Mucosa of stomach (tissue), 1 donor: ENCODE measurements around the gene FXYD1.

ENCODE experiments used
- H3K27me3 ChIP-seq: one replicate; pipeline ENCODE4 v1.7.0; 2013; ENCODE audit warnings: mild to moderate bottlenecking, low read length; ENCODE audit not compliant: control insufficient read depth, insufficient read depth
- H3K36me3 ChIP-seq: one replicate; pipeline ENCODE4 v1.7.0; 2013; ENCODE audit warnings: low read length; ENCODE audit not compliant: control insufficient read depth, insufficient read depth
- H3K4me1 ChIP-seq: one replicate; pipeline ENCODE4 v1.7.0; 2013; ENCODE audit warnings: mild to moderate bottlenecking, low read length; ENCODE audit not compliant: control insufficient read depth, insufficient read depth
- H3K4me3 ChIP-seq: one replicate; pipeline ENCODE4 v1.7.0; 2013; ENCODE audit warnings: low read length
- H3K9ac ChIP-seq: one replicate; pipeline ENCODE4 v1.7.0; 2013; ENCODE audit warnings: mild to moderate bottlenecking, low read length, moderate library complexity
- H3K9me3 ChIP-seq: one replicate; pipeline ENCODE4 v1.7.0; 2013; ENCODE audit warnings: mild to moderate bottlenecking, low read length, moderate library complexity; ENCODE audit not compliant: control insufficient read depth
- donor health status: Pancreatic carcinoma.

The FXYD1 gene

DNA sequence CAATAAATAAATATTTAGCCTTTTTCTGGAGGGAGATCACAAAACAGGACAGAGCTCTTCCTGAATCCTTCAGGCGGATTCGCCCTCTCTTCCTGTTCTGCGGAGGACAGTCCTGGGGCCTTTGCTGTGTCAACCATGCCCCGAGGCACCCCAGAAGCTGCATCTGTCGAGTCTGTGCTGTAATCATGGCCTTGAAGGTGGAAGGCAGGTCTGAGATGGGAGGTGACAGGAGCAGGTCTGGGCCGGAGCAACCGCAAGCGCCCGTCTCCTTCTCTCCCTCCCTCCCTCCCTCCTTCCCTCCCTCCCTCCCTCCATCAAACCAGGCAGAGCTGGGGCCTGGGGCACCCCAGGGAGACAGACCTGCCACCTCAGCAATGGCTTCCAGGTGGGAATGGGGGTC lies 27.6 kb upstream of the FXYD1 start:
- Histone ChIP-seq H3K36me3 (no peaks in the 10 kb centered on the region), H3K9ac (no peak overlapping the region), H3K9me3 (no peaks in the 10 kb centered on the region), H3K4me3 (no peak overlapping the region), H3K4me1 (peaks cover 55% of the 10 kb centered on the region), H3K27me3 (no peaks in the 10 kb centered on the region)

DNA sequence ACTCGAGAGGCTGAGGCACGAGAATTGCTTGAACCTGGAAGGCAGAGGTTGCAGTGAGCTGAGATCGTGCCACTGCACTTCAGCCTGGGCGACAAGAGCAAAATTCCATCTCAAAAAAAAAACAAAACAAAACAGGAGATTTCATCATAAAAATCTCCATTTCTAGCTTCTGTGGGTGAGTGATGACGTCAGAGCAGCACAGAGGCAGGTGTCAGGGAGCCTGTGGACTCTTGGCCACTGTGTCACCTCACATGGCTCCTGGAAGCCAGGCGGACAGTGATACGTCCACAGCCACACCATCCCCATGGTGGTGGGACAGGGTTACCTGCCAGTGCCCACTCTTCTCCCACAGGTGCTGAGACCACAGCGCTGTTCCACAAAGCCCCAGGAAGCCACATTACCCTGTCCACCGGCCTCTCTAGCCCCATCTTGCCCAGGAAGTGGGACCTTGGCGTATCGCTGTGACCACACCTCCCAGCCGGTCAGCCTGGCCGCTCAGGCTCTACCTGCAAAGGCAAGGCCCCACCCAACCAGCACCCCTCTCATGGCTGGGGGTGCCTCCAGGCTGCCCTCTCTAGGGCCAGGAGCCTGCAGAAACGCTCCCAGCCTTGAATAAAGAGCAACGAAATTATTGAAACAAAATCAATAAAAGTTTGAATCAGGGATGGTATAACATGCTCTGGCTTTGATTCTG lies 25.5 kb upstream of the FXYD1 start:
- Histone ChIP-seq H3K4me3 (no peak overlapping the region), H3K27me3 (no peaks in the 10 kb centered on the region), H3K4me1 (peaks cover 41% of the 10 kb centered on the region), H3K9ac (peak overlapping the region; percentile 41), H3K9me3 (no peaks in the 10 kb centered on the region), H3K36me3 (no peaks in the 10 kb centered on the region)

DNA sequence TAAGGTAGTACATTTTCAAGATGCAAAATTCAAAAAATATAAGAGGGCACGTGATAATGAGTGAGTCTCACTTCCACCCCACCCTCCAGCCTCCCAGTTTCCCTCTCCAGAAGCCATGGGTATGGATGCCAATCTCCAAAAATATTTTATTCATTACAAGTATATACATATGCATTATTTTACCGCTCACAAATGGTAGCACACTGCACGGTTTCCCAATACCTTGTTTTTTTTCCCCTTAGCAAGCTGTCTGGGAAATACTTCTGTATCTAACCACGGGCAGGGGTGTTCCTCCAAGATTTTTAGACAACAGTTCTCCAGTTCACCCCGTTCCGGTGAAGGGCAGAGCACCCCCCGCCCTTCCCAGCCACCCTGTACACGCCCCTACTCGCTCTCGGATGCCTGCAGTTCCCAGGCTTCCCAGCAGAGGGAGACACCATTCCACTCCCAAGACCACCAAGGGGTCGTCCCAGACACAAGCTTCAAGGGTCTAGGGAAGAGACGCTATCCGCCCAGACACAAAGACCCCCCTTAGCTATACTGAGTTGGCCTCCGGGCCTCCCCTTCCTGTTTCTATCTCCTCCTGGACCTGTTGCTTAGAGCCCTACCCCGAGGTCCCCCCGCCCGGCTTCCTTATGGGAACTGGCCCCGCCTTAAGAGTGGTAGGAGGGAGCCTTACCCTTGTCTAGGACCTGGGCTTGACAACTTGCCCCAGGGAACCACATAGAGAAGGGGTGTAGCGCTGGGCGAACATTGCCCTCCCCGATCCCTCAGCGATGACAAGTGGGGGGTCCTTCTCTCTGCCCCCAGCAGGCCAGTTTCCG lies 24.1 kb upstream of the FXYD1 start:
- no peaks in the 10 kb centered on the region for H3K27me3 ChIP-seq
- no peaks in the 10 kb centered on the region for H3K36me3 ChIP-seq
- peaks cover 28% of the 10 kb centered on the region for H3K4me1 ChIP-seq
- no peaks in the 10 kb centered on the region for H3K9me3 ChIP-seq
- H3K9ac ChIP-seq = peak overlapping the region; percentile 98
- peak overlapping the region; percentile 89 for H3K4me3 ChIP-seq

DNA sequence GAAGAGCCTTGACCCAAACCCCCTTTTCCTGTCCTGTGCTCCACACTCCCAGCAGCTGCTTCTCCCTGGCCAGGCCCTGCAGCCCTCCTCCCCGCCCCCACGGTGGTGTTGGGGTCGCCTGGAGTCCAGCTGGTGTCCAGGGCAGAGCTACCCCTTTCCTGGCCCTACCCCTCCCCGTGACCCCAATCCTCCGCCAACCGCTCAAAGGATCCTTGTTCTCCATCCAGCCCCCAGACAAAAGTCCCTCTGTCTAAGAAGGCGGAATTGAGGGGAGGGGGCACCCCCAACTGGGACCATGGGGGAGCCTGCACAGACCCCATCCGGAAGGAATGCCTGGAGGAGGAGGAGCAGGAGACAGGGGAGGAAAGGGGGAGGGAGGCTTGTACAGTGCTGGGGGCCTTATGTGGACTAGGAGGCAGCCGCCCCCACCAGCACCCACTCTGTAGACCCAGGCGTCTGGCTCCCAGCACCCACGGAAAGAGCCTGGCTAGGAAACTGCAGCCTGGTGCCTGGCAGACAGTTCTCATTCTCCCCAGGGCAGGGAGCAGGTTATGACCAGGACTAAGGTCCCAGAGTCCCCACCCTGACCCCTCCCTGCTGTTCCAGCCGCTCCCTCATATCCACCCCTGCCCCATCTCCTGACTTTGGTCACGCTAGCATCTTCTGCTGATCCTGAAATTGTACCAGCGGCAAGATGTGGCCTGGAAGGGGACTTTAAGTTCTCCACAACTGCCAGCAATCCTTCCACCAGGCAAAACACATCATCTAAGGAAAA lies 23.3 kb upstream of the FXYD1 start, which contains the start of gene FXYD3:
Gene FXYD3, plus strand, starts transcription at position 647 of the 775 bp plus-strand sequence. CDS start 3,554 bp downstream, outside the sequence.
- Histone ChIP-seq H3K9ac (peak within 1 kb of the TSS; percentile 98), H3K4me3 (peak within 1 kb of the TSS; percentile 89)

DNA sequence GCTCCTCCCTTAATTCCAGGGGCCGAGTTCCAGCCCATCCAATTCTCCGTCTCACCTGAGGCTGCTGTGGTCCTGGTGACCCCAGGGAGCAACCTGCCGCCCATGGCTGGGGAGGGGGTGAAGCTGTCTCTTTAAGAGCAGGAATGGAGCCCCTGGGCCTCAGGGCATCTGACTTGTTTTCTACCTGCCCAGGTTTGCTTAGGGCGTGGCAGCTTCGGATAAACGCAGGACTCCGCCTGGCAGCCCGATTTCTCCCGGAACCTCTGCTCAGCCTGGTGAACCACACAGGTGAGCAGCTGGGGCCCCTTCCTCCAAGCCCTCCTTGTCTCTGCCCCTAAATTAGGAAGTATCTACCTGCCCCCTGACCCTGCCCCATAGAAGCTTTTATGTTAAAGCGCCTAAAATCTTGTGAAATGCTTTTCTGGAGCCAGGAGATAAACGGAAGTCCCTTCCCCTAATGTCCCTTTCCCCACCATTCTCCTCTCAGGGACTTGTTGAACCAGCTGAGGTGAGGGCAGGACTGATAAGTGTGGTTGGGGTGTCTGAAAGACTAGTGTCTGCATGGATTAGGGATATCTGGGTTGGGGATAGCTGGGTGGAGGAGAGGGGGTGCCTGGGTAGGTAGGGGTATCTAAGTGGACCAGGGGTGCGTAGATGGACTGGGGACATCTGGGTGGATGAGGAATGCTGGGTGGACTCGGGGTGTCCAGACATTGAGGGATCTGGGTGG lies 22.4 kb upstream of the FXYD1 start:
- Histone ChIP-seq H3K4me1 (peaks cover 37% of the 10 kb centered on the region), H3K9ac (peak overlapping the region; percentile 98)

More for the DNA sequence above, 23.3 kb upstream of the FXYD1 start, which contains the start of gene FXYD3:
- Histone ChIP-seq H3K9me3 (no peaks in the 10 kb centered on the region), H3K4me1 (peaks cover 31% of the 10 kb centered on the region), H3K36me3 (no peaks in the 10 kb centered on the region), H3K27me3 (no peaks in the 10 kb centered on the region)

DNA sequence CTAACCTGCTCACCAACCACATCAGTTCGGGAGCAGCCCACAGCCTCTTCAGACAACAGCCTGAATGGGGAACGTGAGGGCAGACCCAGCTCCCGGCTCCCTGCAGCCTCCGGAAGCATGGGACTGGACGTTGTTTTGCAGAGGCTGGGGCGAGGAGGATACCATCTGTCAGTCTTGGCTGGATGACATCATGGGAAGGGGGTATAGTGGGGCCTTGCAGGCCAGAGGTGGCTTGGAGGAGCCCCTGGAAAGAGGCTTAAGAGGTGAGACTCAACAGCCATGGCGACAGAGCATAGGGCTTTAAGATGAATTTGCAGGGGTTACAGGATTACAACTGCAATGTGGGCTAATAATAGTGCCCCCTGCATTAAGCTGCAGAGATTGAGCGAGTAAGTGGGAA lies 21.5 kb upstream of the FXYD1 start:
- Histone ChIP-seq H3K36me3 (peaks cover 6% of the 10 kb centered on the region), H3K4me3 (peak overlapping the region; percentile 89), H3K27me3 (no peaks in the 10 kb centered on the region), H3K9ac (peak overlapping the region; percentile 98), H3K4me1 (peaks cover 46% of the 10 kb centered on the region), H3K9me3 (no peaks in the 10 kb centered on the region)

More for the DNA sequence above, 22.4 kb upstream of the FXYD1 start:
- no peaks in the 10 kb centered on the region for H3K36me3 ChIP-seq
- H3K9me3 ChIP-seq = no peaks in the 10 kb centered on the region
- peak overlapping the region; percentile 89 for H3K4me3 ChIP-seq
- H3K27me3 ChIP-seq = no peaks in the 10 kb centered on the region

DNA sequence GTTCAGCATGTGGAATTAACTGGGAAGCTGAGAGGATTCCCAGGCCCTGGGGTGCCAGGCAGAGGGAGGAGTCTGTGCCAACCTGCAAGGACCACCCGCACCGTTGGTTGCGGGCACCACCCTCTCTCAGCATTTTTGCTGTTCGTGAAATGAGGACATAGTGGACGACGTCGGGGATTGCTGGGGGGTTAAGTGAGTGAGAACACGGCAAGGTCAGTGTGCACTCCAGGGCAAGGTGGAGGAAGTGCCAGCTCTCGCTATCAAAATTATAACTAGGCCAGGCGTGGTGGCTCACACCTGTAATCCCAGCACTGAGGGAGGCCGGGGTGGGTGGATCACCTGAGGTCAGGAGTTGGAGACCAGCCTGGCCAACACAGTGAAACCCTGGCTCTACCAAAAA lies 20.8 kb upstream of the FXYD1 start:
- Histone ChIP-seq H3K4me1 (peaks cover 53% of the 10 kb centered on the region), H3K27me3 (no peaks in the 10 kb centered on the region), H3K9me3 (no peaks in the 10 kb centered on the region), H3K36me3 (peaks cover 6% of the 10 kb centered on the region), H3K9ac (peak overlapping the region; percentile 98), H3K4me3 (peak overlapping the region; percentile 26)

DNA sequence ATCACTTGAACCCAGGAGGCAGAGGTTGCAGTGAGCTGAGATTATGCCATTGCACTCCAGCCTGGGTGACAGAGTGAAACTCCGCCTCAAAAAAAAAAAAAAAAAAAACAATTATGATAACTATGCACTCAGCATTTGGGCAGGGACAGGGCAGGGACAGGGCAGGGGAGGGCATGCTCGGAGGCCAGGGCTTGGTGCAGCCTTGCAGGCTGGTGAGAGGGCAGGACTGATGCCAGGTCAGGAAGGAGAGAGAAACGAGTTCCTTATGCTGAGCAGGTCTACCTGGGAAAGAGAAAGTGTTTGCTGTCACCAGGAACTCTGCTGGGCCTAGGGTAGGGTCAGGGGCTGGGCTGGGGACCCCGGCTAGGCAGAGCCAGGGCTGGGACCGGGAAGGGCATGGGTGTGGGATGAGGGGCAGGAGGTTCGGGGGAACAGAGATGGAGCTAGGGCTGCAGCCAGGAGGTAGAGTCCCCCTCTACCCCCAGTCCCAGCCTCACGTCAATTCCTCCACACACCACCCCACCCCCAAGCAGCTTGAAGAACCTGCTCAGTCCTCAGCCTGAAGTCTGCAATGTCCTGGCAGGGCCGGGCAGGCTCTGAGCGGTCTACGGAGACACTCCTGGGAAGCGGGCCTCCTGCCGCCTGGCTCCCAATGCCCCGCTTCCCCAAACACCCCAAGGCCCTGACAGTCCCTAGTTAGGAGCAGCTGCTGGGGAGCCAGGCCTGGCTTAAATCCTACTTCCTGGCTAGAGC lies 20.2 kb upstream of the FXYD1 start:
- no peaks in the 10 kb centered on the region for H3K9me3 ChIP-seq
- peak overlapping the region; percentile 69 for H3K9ac ChIP-seq
- H3K27me3 ChIP-seq = no peaks in the 10 kb centered on the region
- peaks cover 6% of the 10 kb centered on the region for H3K36me3 ChIP-seq
- peak overlapping the region; percentile 26 for H3K4me3 ChIP-seq
- H3K4me1 ChIP-seq = peaks cover 53% of the 10 kb centered on the region

DNA sequence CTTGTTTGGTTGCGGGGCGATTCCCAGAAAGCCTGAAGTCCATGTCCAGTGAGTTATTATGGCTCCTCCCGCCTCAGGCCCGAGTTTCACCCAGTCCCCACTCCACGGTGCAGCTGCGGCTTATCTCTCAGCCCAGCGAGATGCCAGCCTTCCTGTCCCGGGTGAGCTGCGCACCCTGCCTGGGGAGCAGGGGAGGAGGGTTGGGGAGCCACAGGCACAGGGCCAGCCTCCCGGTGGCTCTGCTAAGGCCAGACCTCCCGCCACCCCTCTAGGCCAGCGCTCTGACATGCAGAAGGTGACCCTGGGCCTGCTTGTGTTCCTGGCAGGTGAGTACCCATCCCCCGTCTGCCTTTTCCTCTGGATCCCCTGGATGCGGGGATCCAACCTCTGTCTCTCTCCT lies 19.5 kb upstream of the FXYD1 start:
- Histone ChIP-seq H3K27me3 (no peaks in the 10 kb centered on the region), H3K9me3 (no peaks in the 10 kb centered on the region), H3K4me3 (peak overlapping the region; percentile 26), H3K36me3 (peaks cover 6% of the 10 kb centered on the region), H3K9ac (peak overlapping the region; percentile 69), H3K4me1 (peaks cover 54% of the 10 kb centered on the region)

DNA sequence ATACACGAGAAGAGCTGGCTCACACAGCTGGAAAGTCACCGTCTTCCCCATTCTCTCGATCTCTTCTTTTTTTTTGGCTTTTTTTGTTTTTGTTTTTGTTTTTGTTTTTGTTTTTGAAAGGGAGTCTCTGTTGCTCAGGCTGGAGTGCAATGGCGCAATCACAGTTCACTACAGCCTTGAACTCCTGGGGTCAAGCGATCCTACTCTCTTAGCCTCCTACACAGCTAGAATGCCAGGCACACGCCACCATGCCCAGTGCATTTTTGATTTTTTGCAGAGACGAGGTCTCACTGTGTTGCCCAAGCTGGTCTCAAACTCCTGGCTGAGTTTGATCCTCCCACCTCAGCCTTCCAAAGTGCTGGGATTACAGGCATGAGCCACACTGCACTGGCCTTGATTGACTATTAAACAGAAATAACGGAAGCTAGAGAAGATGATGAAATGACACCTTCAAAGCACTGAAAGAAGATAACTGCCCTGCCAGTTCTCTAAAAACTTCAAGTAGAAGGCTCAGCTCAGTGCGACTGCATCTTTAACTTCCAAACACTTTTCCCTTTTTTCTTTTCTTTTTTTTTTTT lies 19.0 kb upstream of the FXYD1 start:
- Histone ChIP-seq H3K36me3 (peaks cover 6% of the 10 kb centered on the region), H3K9ac (peak overlapping the region; percentile 69), H3K9me3 (no peaks in the 10 kb centered on the region), H3K27me3 (no peaks in the 10 kb centered on the region), H3K4me3 (peak overlapping the region; percentile 26), H3K4me1 (peaks cover 53% of the 10 kb centered on the region)
